Measurements from ENCODE around the gene PPP2R5A. TPM values are rescaled to one million over a fixed set of nuclear protein-coding genes. Genes with fewer than 3 reads are reported as not detected.
"Not testable (repeated sequence)": the region's sequence is repeated elsewhere in the genome, so short reads cannot be mapped to it uniquely, and the experiment has no call there.

PPP2R5A gene
- total and polyA plus RNA-seq, 11 donors: 44.7 to 108 (median 63.5) TPM

- H3K36me3 ChIP-seq: no peaks in the 10 kb centered on the region
- WGBS, 4 donors: 16 to 22% (median 19%) methylated on average over 3 of the region's 3 CpGs
- H3K4me1 ChIP-seq: peaks cover 6 to 64% (median 43%) of the 10 kb centered on the region in 12 donors
- intact Hi-C loops (cut with DNase I): loop anchor here in 8 of 10 donors (2.0 to 10.0 kb wide), 11 partner anchors 55 to 217 kb away; no protein-coding TSS in a partner anchor
- no peak for DNase-seq
- TF ChIP-seq, protein P1, sequence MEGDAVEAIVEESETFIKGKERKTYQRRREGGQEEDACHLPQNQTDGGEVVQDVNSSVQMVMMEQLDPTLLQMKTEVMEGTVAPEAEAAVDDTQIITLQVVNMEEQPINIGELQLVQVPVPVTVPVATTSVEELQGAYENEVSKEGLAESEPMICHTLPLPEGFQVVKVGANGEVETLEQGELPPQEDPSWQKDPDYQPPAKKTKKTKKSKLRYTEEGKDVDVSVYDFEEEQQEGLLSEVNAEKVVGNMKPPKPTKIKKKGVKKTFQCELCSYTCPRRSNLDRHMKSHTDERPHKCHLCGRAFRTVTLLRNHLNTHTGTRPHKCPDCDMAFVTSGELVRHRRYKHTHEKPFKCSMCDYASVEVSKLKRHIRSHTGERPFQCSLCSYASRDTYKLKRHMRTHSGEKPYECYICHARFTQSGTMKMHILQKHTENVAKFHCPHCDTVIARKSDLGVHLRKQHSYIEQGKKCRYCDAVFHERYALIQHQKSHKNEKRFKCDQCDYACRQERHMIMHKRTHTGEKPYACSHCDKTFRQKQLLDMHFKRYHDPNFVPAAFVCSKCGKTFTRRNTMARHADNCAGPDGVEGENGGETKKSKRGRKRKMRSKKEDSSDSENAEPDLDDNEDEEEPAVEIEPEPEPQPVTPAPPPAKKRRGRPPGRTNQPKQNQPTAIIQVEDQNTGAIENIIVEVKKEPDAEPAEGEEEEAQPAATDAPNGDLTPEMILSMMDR (IDR thresholded peaks at IDR 0.05): no peak
- no peak for TF ChIP-seq POLR2A (IDR thresholded peaks at IDR 0.05)
- no peak for ATAC-seq
- H3K27ac ChIP-seq: peak overlapping the region in 11 of 12 donors; percentile 96 to 100 (median 99)
- peak overlapping the region; percentile 79 to 98 (median 92) for H3K4me3 ChIP-seq
- H3K9me3 ChIP-seq: no peaks in the 10 kb centered on the region
- no peaks in the 10 kb centered on the region for H3K27me3 ChIP-seq
Observed at GRCh38 chr1:212287261-212287895, 2.2 kb downstream of the PPP2R5A start.

GRCh38 chr1:212287995-212288394 lies 2.8 kb downstream of the PPP2R5A start:
- H3K9me3 ChIP-seq, H3K27me3 ChIP-seq, DNase-seq, H3K36me3 ChIP-seq, ATAC-seq: not testable (repeated sequence)
- WGBS, 4 donors: 39 to 69% (median 62%) methylated on average over 9 of the region's 9 CpGs
- H3K27ac ChIP-seq: peak overlapping the region in 11 of 12 donors; percentile 9 to 100 (median 99)
- peaks cover 7 to 70% (median 48%) of the 10 kb centered on the region in 12 donors for H3K4me1 ChIP-seq
- intact Hi-C loops (cut with DNase I): loop anchor here in 9 of 10 donors (2.0 to 10.0 kb wide), 13 partner anchors 56 to 217 kb away; no protein-coding TSS in a partner anchor
- peak overlapping the region; percentile 2 to 98 (median 92) for H3K4me3 ChIP-seq

DNA sequence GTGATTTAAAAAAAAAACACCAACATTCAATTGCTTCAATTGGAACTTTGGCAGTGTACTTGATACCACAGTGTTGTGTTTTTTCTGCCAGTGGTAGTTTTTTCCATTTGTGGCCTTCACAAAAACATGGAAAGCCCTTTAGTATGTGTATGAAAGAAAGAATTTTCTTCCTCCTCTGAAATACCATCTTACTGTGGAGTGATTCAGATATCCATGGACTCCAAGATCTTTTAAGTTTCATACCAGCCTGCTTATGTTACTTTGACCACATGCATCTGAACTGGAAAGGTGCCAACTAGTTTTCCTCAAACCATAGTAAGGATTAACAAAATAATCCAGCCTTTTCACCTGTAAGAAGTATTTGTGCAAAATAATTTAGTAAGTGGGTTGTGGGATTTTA lies 3.4 kb downstream of the PPP2R5A start:
- Histone ChIP-seq H3K27me3 (no peaks in the 10 kb centered on the region), H3K27ac (peak overlapping the region in 6 of 12 donors; percentile 4 to 99 (median 98)), H3K4me3 (peak overlapping the region in 11 of 12 donors; percentile 22 to 98 (median 94)), H3K36me3 (no peaks in the 10 kb centered on the region), H3K9me3 (no peaks in the 10 kb centered on the region), H3K4me1 (peaks cover 10 to 76% (median 51%) of the 10 kb centered on the region in 12 donors)
- intact Hi-C loops (cut with DNase I): loop anchor here in 9 of 10 donors (2.0 to 10.0 kb wide), 12 partner anchors 56 to 218 kb away; no protein-coding TSS in a partner anchor
- DNase-seq (no peak), ATAC-seq (no peak)
- TF ChIP-seq POLR2A (IDR thresholded peaks at IDR 0.05): no peak
- TF ChIP-seq, protein P1 (IDR thresholded peaks at IDR 0.05): no peak

- no peak for ATAC-seq
- Histone ChIP-seq H3K4me1 (peaks cover 10 to 75% (median 54%) of the 10 kb centered on the region in 12 donors), H3K36me3 (no peaks in the 10 kb centered on the region), H3K27me3 (no peaks in the 10 kb centered on the region), H3K27ac (peak overlapping the region in 3 of 12 donors; percentile 9 to 99 (median 45)), H3K9me3 (no peaks in the 10 kb centered on the region), H3K4me3 (peak overlapping the region in 8 of 12 donors; percentile 10 to 98 (median 87))
- WGBS, 4 donors: 27 to 31% (median 28%) methylated on average over 4 of the region's 4 CpGs
- DNase-seq: no peak
- no peak for TF ChIP-seq POLR2A (IDR thresholded peaks at IDR 0.05)
- TF ChIP-seq, protein P1 (IDR thresholded peaks at IDR 0.05): no peak
- intact Hi-C loops (cut with DNase I): loop anchor here (2.0 to 10.0 kb wide), 15 partner anchors 38 to 219 kb away; no protein-coding TSS in a partner anchor
Observed at GRCh38 chr1:212289262-212290077, 4.3 kb downstream of the PPP2R5A start.

Data from heart left ventricle (tissue), 16 donors.